ENCODE data around the gene PLEKHG7.

PLEKHG7 gene

DNA sequence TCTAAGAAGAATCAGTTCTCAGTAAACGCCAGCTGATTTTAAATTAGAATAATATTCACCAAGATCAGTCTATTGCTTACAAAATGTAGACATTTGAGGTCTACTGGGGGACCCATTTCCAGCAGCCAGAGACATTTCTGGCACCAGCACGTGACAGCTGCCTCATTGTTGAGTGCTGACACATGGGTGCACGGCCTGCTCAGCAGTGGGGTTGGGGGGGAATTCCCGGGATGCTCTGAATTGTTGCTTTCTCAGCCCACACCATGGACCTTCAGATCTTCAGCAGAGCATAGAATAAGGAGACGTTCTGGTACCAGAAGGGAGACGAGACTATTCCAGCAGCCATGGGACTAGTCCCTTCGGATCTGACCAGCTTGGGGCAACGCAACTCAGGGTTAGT lies 18.3 kb downstream of the PLEKHG7 start:
- TF ChIP-seq TAF1 (IDR thresholded peaks at IDR 0.05; ENCODE audit: borderline replicate concordance, insufficient read depth, low read length) (no peak), POLR2AphosphoS5 (IDR thresholded peaks at IDR 0.05; ENCODE audit: low read depth, low read length) (no peak), FOXP2 (optimal IDR thresholded peaks at IDR 0.05; ENCODE audit: borderline replicate concordance, extremely low read depth, extremely low read length, insufficient read depth) (no peak), SIN3A (IDR thresholded peaks at IDR 0.05; ENCODE audit: borderline replicate concordance, insufficient read depth, low read length) (no peak)
- TF ChIP-seq, protein P1, sequence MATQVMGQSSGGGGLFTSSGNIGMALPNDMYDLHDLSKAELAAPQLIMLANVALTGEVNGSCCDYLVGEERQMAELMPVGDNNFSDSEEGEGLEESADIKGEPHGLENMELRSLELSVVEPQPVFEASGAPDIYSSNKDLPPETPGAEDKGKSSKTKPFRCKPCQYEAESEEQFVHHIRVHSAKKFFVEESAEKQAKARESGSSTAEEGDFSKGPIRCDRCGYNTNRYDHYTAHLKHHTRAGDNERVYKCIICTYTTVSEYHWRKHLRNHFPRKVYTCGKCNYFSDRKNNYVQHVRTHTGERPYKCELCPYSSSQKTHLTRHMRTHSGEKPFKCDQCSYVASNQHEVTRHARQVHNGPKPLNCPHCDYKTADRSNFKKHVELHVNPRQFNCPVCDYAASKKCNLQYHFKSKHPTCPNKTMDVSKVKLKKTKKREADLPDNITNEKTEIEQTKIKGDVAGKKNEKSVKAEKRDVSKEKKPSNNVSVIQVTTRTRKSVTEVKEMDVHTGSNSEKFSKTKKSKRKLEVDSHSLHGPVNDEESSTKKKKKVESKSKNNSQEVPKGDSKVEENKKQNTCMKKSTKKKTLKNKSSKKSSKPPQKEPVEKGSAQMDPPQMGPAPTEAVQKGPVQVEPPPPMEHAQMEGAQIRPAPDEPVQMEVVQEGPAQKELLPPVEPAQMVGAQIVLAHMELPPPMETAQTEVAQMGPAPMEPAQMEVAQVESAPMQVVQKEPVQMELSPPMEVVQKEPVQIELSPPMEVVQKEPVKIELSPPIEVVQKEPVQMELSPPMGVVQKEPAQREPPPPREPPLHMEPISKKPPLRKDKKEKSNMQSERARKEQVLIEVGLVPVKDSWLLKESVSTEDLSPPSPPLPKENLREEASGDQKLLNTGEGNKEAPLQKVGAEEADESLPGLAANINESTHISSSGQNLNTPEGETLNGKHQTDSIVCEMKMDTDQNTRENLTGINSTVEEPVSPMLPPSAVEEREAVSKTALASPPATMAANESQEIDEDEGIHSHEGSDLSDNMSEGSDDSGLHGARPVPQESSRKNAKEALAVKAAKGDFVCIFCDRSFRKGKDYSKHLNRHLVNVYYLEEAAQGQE (IDR thresholded peaks at IDR 0.05; ENCODE audit: insufficient read depth in 1 of 2, low read depth in 2 of 2, low read length in 2 of 2): no peak

DNA sequence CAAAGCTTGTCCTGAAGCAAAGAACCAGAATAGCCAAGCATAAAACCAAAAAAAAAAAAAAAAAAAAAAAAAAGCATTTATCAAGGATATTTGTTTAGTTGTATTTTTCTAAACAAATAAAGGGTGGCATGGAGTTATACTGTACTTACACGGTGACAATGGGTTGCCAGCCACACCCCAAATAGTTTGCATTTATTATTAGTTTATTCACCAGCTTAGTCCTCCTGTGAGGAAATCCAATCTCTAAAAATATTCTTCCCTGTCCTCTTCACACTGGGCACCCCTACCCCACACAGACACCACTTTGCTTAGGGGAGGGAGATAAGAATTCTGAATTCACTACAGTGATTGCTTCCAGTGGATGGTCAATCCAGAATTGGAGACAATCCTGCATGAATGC lies 18.9 kb downstream of the PLEKHG7 start:
- TF ChIP-seq, protein P1 (IDR thresholded peaks at IDR 0.05; ENCODE audit: insufficient read depth in 1 of 2, low read depth in 2 of 2, low read length in 2 of 2): no peak
- no peak for TF ChIP-seq TAF1 (IDR thresholded peaks at IDR 0.05; ENCODE audit: borderline replicate concordance, insufficient read depth, low read length)
- no peak for TF ChIP-seq SIN3A (IDR thresholded peaks at IDR 0.05; ENCODE audit: borderline replicate concordance, insufficient read depth, low read length)
- no peak for TF ChIP-seq FOXP2 (optimal IDR thresholded peaks at IDR 0.05; ENCODE audit: borderline replicate concordance, extremely low read depth, extremely low read length, insufficient read depth)
- TF ChIP-seq POLR2AphosphoS5 (IDR thresholded peaks at IDR 0.05; ENCODE audit: low read depth, low read length): no peak

DNA sequence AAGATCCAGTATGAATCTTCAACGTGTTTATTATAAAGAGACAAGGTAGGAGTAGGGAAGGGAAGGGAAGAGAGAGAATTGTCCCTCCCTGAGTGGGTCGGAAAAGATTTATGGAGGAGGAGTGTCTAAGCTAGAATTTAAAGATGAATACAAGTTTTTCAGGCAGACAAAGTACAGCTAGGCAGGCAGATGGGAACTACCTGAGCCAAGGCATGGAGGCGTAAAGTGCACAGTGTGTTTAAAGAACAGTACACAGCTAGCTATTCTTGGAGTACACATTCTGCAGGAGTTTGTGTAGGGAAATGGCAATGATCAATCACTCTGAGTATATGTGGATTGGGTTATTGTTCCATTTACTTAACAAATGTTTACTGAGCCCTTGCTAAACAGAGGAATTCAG lies 20.1 kb downstream of the PLEKHG7 start:
- TF ChIP-seq TAF1 (IDR thresholded peaks at IDR 0.05; ENCODE audit: borderline replicate concordance, insufficient read depth, low read length) (no peak), FOXP2 (optimal IDR thresholded peaks at IDR 0.05; ENCODE audit: borderline replicate concordance, extremely low read depth, extremely low read length, insufficient read depth) (no peak), POLR2AphosphoS5 (IDR thresholded peaks at IDR 0.05; ENCODE audit: low read depth, low read length) (no peak), SIN3A (IDR thresholded peaks at IDR 0.05; ENCODE audit: borderline replicate concordance, insufficient read depth, low read length) (no peak)
- TF ChIP-seq, protein P1 (IDR thresholded peaks at IDR 0.05; ENCODE audit: insufficient read depth in 1 of 2, low read depth in 2 of 2, low read length in 2 of 2): no peak

DNA sequence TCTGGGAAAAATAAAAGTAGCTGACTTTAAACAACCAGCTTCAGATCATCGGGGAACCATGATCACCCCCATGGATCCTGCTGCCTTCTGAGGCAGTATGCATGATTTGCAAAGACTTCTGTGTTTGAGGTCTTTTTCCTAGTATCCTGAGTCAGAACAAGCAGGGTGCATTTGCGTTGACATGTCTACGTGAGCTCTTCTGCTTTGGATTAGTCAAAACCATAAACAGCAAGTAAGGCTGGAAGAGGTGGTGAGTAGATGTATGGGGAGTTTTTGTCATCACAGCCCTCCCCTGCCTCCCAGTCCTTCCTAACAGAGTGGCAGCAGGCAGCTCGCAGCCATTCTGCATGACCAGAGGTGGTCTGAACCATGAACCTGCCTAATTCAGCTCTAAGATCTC lies 24.1 kb downstream of the PLEKHG7 start:
- TF ChIP-seq SIN3A (IDR thresholded peaks at IDR 0.05; ENCODE audit: borderline replicate concordance, insufficient read depth, low read length) (no peak), POLR2AphosphoS5 (IDR thresholded peaks at IDR 0.05; ENCODE audit: low read depth, low read length) (no peak)

DNA sequence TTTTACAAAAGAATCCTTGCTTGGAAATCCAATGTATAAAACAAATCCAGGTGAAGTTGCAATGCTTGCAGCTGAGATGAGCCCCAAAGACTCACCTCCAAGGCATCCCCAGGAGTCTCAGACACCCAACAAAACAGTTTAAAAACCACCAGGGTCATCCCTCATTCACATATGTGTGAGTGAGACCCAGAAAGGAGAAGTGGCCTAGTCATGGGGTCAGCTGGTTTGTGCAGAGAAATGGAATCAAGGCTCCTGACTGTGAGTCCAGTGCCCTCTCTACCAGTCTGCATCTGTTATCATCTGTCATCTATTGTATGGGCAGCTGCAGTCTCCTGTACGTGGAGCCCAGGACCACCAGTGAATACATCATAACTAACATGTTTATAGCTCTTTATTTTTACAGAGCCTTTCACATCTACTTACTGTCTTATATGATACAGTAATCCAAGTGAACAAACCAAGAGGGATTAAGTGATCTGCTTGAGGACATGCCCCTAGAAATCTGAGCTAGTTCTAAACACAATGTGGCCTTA lies 27.1 kb downstream of the PLEKHG7 start:
- TF ChIP-seq SIN3A (IDR thresholded peaks at IDR 0.05; ENCODE audit: borderline replicate concordance, insufficient read depth, low read length) (no peak), POLR2AphosphoS5 (IDR thresholded peaks at IDR 0.05; ENCODE audit: low read depth, low read length) (no peak), FOXP2 (optimal IDR thresholded peaks at IDR 0.05; ENCODE audit: borderline replicate concordance, extremely low read depth, extremely low read length, insufficient read depth) (no peak), TAF1 (IDR thresholded peaks at IDR 0.05; ENCODE audit: borderline replicate concordance, insufficient read depth, low read length) (no peak)
- TF ChIP-seq, protein P1 (IDR thresholded peaks at IDR 0.05; ENCODE audit: insufficient read depth in 1 of 2, low read depth in 2 of 2, low read length in 2 of 2): no peak
